Progenitor cell of endocrine pancreas (in vitro differentiated cells): ENCODE measurements around the gene CACNG1. TPM values are rescaled to one million over a fixed set of nuclear protein-coding genes. Genes with fewer than 3 reads are reported as not detected.

ENCODE experiments used
- DNase-seq: peaks from one replicate; pipeline ENCODE4 v3.0.0; 2021; ENCODE audit warnings: low spot score; ENCODE audit not compliant: unreplicated experiment
- H3K27ac Mint-ChIP-seq: 2 replicates; pipeline ENCODE4 v1.8.0; 2021; ENCODE audit warnings: mild to moderate bottlenecking, moderate library complexity, mixed read lengths
- H3K27me3 Mint-ChIP-seq: 2 replicates; pipeline ENCODE4 v1.8.0; 2021; ENCODE audit warnings: mixed read lengths
- H3K36me3 Mint-ChIP-seq: 2 replicates; pipeline ENCODE4 v1.8.0; 2022; ENCODE audit warnings: mixed read lengths; ENCODE audit not compliant: insufficient read depth
- H3K4me1 Mint-ChIP-seq: 2 replicates; pipeline ENCODE4 v1.8.0; 2021; ENCODE audit warnings: low read depth, mixed read lengths
- H3K4me3 Mint-ChIP-seq: 2 replicates; pipeline ENCODE4 v1.8.0; 2021; ENCODE audit warnings: low read depth, mild to moderate bottlenecking, moderate library complexity, mixed read lengths
- H3K9me3 Mint-ChIP-seq: 2 replicates; pipeline ENCODE4 v1.8.0; 2021; ENCODE audit warnings: low read depth, mixed read lengths
- total RNA-seq: library from RNA; stranded (reverse); gene quantifications from 2 replicates; pipeline ENCODE4 v1.2.1, GENCODE V29; 2021
- TF ChIP-seq, protein P1 (sequence below): fragments of 200-600 bp; sonication (generic); IDR thresholded peaks from one replicate; pipeline ENCODE4 v1.5.0; 2021; ENCODE audit warnings: antibody characterized with exemption, mild to moderate bottlenecking; ENCODE audit not compliant: unreplicated experiment

The CACNG1 gene
- total RNA-seq, 1 donor from 2014 or later, result 0.22 TPM

DNA sequence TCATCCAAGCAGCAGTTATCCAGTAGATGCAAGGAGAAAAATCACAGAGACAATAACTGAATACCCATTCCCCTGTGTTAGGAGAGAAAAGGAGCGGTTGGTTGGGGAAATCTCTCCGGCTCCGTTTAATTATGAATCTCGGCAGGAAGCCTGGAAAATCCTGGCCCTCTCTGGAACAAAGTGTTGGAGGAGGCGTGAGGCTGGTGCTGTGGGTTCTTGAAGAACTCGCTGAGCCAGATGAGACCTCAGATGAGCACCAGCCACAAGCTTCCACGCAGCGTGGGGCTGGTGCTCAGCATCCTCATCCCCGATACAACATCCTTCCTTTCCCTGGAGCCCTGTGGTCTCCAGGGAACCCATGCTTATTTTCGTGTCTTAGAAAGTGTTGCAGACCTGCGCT lies 40.2 kb upstream of the CACNG1 start:
- Mint-ChIP-seq H3K4me1 (no peaks in the 10 kb centered on the region), H3K4me3 (no peak overlapping the region), H3K27me3 (peaks cover 2% of the 10 kb centered on the region), H3K9me3 (no peaks in the 10 kb centered on the region), H3K36me3 (no peaks in the 10 kb centered on the region), H3K27ac (no peak overlapping the region)
- no peak for DNase-seq
- TF ChIP-seq, protein P1, sequence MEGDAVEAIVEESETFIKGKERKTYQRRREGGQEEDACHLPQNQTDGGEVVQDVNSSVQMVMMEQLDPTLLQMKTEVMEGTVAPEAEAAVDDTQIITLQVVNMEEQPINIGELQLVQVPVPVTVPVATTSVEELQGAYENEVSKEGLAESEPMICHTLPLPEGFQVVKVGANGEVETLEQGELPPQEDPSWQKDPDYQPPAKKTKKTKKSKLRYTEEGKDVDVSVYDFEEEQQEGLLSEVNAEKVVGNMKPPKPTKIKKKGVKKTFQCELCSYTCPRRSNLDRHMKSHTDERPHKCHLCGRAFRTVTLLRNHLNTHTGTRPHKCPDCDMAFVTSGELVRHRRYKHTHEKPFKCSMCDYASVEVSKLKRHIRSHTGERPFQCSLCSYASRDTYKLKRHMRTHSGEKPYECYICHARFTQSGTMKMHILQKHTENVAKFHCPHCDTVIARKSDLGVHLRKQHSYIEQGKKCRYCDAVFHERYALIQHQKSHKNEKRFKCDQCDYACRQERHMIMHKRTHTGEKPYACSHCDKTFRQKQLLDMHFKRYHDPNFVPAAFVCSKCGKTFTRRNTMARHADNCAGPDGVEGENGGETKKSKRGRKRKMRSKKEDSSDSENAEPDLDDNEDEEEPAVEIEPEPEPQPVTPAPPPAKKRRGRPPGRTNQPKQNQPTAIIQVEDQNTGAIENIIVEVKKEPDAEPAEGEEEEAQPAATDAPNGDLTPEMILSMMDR, result no peak

DNA sequence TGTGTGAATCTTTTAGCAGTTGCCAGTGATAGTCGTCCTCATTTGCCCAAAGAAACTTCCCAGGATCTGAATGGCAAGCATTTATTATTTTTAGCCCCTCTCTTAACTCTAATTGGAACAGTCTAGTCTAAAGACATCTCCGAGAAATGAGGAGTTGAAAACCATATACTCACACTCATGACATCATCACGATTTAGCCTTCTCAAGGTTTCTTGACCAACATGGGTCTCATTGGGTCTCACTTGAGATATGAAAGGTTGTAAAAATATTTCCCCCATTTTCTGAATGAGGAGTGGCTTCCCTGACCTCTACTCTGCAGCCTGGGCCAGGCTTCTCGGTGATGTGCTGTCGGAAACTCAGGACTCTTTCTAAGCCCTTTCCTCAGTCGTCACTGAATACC lies 37.1 kb upstream of the CACNG1 start:
- no peak overlapping the region for H3K27ac Mint-ChIP-seq
- TF ChIP-seq, protein P1, result no peak
- no peaks in the 10 kb centered on the region for H3K4me1 Mint-ChIP-seq
- DNase-seq, result no peak
- H3K36me3 Mint-ChIP-seq, result no peaks in the 10 kb centered on the region
- peaks cover 2% of the 10 kb centered on the region for H3K27me3 Mint-ChIP-seq
- no peaks in the 10 kb centered on the region for H3K9me3 Mint-ChIP-seq
- no peak overlapping the region for H3K4me3 Mint-ChIP-seq

DNA sequence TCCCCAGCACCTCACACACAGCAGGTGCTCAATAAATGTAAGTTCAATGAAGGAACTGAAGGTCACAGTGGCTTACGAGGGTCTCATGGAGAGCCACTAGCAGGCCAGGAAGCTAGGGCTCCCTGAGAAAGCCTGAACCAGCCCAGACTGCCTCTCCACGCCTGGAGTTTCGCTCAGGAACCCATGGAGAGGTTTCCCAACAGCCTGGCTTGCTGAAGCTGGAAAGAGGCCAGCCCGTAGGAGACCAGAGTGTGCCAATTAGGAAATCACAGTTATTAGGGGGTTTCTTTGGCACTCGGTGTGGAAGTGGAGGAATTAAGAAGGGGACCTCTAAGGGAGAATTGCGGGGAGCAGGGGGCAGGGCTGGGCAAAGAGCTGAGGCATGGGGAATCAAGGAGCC lies 36.3 kb upstream of the CACNG1 start:
- no peak overlapping the region for H3K27ac Mint-ChIP-seq
- H3K4me1 Mint-ChIP-seq, result no peaks in the 10 kb centered on the region
- TF ChIP-seq, protein P1, result no peak
- H3K27me3 Mint-ChIP-seq, result peaks cover 2% of the 10 kb centered on the region
- H3K9me3 Mint-ChIP-seq, result no peaks in the 10 kb centered on the region
- no peak for DNase-seq
- H3K4me3 Mint-ChIP-seq, result no peak overlapping the region
- no peaks in the 10 kb centered on the region for H3K36me3 Mint-ChIP-seq

DNA sequence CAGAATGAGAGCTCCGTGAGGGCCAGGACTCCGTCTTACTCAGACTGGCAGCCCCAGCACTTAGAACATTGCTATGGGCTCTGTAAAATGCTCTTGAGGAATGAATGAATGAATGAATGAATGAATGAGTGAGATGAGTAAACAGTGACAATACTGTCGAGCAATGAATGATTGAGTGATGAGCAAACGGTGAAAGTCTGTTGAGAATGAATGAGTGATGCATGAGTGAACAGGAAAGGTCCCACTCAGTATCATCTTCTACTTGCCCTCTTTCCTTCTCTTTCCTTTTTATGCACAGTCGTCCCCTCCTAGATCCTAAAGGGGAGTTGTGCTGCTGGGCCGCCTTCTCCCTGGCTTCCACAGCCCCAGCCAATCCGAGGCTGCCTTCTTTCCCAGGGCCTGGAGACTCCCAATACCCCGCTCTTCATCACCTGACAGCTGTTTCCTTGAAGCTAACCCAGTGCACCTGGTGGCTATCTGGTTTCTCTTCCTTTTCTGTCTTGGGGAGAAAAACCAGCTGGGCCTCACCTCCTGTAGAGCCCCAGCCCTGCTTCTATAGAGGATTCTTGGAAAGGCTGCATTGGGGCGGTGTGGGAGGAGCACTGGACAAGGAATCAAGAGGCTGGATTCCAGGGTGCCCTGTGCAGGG lies 32.7 kb upstream of the CACNG1 start:
- Mint-ChIP-seq H3K27me3 (peaks cover 2% of the 10 kb centered on the region), H3K36me3 (no peaks in the 10 kb centered on the region), H3K9me3 (peaks cover 2% of the 10 kb centered on the region), H3K27ac (no peak overlapping the region), H3K4me1 (no peaks in the 10 kb centered on the region), H3K4me3 (no peak overlapping the region)
- TF ChIP-seq, protein P1, result no peak
- DNase-seq, result no peak

DNA sequence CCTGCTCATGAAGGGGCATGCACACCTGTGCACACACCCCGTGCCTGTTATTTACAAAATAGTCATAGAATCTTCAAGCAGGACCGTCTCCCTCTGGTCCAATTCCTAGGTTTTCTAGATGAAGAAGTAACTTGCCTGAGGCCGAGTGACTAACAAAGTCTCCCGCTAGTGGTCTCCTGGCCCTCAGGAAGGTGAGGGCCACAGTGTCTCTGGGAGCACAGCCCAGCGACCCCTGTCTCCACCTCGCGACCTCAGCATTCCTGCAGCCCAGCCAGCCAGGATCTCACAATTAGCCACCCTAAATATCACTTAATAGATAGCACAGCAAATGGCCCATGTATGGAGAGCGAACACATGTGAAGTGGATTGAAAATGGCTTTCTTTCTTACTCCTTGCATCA lies 30.5 kb upstream of the CACNG1 start:
- Mint-ChIP-seq H3K4me1 (peaks cover 10% of the 10 kb centered on the region), H3K9me3 (peaks cover 2% of the 10 kb centered on the region), H3K27ac (no peak overlapping the region), H3K36me3 (no peaks in the 10 kb centered on the region), H3K4me3 (no peak overlapping the region), H3K27me3 (peaks cover 3% of the 10 kb centered on the region)
- TF ChIP-seq, protein P1, result no peak
- DNase-seq, result no peak
